IPS DF 19.7 (cell line): ENCODE results near the gene GBA2.

Source experiments
- DNase-seq: peaks from one replicate; pipeline ENCODE4 v3.0.0-alpha.2; 2013; ENCODE audit warnings: low read depth, low spot score

The GBA2 gene

GRCh38 chr9:35748858-35749514, at the start of gene GBA2, which contains the start of gene RGP1:
GBA2 (minus strand) TSS chr9:35749228; CDS start chr9:35748704, 524 bp downstream.
RGP1 (plus strand) TSS chr9:35749287; CDS start chr9:35749756, 469 bp downstream.
- DNase-seq, result no peak

GRCh38 chr9:35797311-35798109, 48.5 kb upstream of the GBA2 start:
- no peak for DNase-seq

GRCh38 chr9:35795695-35796094, 46.7 kb upstream of the GBA2 start:
- no peak for DNase-seq

GRCh38 chr9:35793461-35793860, 44.4 kb upstream of the GBA2 start:
- DNase-seq, result no peak

- DNase-seq, result no peak
These were observed 43.8 kb upstream of the GBA2 start for GRCh38 chr9:35792826-35793225.

- DNase-seq, result no peak
These were observed 43.2 kb upstream of the GBA2 start for GRCh38 chr9:35792024-35792813.

GRCh38 chr9:35791297-35791921, 42.4 kb upstream of the GBA2 start, which contains the start of gene NPR2:
NPR2 (plus strand) TSS chr9:35791591; CDS start chr9:35792409, 818 bp downstream.
- no peak for DNase-seq

GRCh38 chr9:35790385-35791296, 41.6 kb upstream of the GBA2 start:
- peak; percentile 42 for DNase-seq

- DNase-seq, result no peak
These were observed 41.0 kb upstream of the GBA2 start for GRCh38 chr9:35790025-35790384.

GRCh38 chr9:35789541-35789940, 40.5 kb upstream of the GBA2 start:
- DNase-seq, result no peak

- DNase-seq, result no peak
These were observed 34.4 kb upstream of the GBA2 start for GRCh38 chr9:35783418-35783817.

- DNase-seq, result no peak
These were observed 32.0 kb upstream of the GBA2 start for GRCh38 chr9:35781066-35781465.

- DNase-seq, result no peak
These were observed 29.5 kb upstream of the GBA2 start for GRCh38 chr9:35778496-35778895.

- no peak for DNase-seq
These were observed 27.0 kb upstream of the GBA2 start for GRCh38 chr9:35776018-35776417.

GRCh38 chr9:35774907-35775635, 26.0 kb upstream of the GBA2 start:
- DNase-seq, result no peak

GRCh38 chr9:35771943-35772342, 22.9 kb upstream of the GBA2 start:
- no peak for DNase-seq

GRCh38 chr9:35771534-35771933, 22.5 kb upstream of the GBA2 start:
- no peak for DNase-seq

GRCh38 chr9:35771075-35771433, 22.0 kb upstream of the GBA2 start:
- no peak for DNase-seq

GRCh38 chr9:35769763-35770162, 20.7 kb upstream of the GBA2 start:
- DNase-seq, result no peak

GRCh38 chr9:35767458-35767857, 18.4 kb upstream of the GBA2 start:
- DNase-seq, result no peak
